PC-9 (cell line): Measurements from ENCODE around the gene PYGB.

Experiments
- EZH2 ChIP-seq: fragments of 200-600 bp; sonication (generic); IDR thresholded peaks from 2 replicates; pipeline ENCODE4 v1.8.0; 2017; ENCODE audit warnings: antibody characterized with exemption, low read depth
- TF ChIP-seq, protein P1 (sequence below): fragments of 200-600 bp; sonication (generic); conservative IDR thresholded peaks from 2 replicates; pipeline ENCODE4 v1.6.1; 2017; ENCODE audit warnings: mixed run types, antibody characterized with exemption, mild to moderate bottlenecking, moderate library complexity

DNA sequence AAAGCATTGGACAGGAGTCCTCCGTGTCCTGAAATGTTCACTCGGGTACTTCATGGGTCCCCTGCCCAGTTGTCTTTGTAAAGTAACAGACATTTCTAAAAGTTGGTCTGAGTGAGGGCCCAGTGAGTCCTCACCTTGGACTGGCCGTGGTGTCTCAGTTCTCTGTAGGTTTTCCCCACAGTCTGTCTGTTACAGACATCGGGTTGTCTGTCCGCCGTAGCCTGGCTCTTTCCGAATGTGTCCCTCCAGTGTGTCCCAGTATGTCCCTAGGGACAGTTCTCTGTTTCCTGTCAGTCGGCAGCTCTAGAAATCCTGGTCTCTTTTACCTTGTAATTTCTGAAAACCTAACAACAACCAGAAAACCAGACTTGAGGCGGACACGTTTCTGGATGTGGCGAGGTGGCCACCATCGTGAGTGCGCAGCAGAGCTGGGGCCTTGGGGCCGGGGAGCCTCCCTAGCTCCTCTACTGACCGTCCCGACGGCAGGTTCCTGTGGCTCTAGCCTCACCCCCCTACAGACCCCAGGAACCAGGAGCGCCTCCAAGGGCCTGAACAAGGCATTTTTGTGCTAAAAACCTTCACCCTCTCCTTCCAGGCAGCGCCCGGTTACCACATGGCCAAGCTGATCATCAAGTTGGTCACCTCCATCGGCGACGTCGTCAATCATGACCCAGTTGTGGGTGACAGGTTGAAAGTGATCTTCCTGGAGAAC, 42.2 kb downstream of the PYGB start:
- TF ChIP-seq, protein P1, sequence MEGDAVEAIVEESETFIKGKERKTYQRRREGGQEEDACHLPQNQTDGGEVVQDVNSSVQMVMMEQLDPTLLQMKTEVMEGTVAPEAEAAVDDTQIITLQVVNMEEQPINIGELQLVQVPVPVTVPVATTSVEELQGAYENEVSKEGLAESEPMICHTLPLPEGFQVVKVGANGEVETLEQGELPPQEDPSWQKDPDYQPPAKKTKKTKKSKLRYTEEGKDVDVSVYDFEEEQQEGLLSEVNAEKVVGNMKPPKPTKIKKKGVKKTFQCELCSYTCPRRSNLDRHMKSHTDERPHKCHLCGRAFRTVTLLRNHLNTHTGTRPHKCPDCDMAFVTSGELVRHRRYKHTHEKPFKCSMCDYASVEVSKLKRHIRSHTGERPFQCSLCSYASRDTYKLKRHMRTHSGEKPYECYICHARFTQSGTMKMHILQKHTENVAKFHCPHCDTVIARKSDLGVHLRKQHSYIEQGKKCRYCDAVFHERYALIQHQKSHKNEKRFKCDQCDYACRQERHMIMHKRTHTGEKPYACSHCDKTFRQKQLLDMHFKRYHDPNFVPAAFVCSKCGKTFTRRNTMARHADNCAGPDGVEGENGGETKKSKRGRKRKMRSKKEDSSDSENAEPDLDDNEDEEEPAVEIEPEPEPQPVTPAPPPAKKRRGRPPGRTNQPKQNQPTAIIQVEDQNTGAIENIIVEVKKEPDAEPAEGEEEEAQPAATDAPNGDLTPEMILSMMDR: no peak
- TF ChIP-seq EZH2: no peak
